ENCODE measurements around the gene PNMA6F. TPM values are rescaled to one million over a fixed set of nuclear protein-coding genes. Genes with fewer than 3 reads are reported as not detected.
"Not testable (repeated sequence)": the region's sequence is repeated elsewhere in the genome, so short reads cannot be mapped to it uniquely, and the experiment has no call there.

PNMA6F gene
- total RNA-seq, 3 donors from 2014 or later: not detected

DNA sequence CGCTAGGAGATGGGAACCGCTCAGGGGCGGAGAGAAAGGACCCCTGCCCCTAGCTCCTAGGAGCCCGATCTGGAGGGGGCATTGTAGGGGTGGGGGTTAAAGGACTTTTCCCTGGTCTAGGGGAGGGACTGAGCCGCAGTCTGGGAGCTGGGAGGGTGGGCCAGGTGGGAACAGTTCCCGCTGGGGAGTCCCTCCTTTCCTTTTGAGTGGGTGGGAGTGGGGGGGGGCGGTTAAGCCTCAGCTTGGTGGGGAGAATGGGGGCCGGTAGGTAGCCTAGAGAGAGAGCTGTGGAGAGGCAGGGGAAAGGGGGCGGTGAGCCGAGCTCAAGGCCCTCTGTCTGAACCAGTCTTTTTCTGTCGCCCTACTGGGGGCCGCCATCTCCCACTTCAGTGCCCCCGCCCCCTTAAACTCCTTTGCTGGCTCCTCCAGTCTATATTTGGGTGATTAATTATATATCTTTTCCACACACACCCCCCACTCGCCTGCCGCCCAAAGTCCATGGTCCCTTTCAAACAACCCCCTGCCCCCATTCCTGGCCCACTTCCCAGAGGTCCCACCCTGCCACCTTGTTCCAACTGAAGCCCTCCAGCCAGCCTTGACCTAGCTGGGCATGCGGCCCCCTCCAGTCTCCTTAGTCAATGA is 13.2 kb upstream of the PNMA6F start:
- intact Hi-C loops (cut with DNase I, micrococcal nuclease): no loop called here
- ATAC-seq: no peak

GRCh38 chrX:153333821-153334653 is 12.5 kb upstream of the PNMA6F start, which contains the start of gene ZNF275:
ZNF275 (plus strand) TSS chrX:153334153; CDS start chrX:153336680, 2,527 bp downstream.
- ATAC-seq (peak; percentile 100), DNase-seq (peak; percentile 76 to 89 (median 83))
- no peaks in the 10 kb centered on the region for H3K9me3 ChIP-seq
- intact Hi-C loops (cut with DNase I, micrococcal nuclease): no loop called here
- peak within 1 kb of the TSS; percentile 22 for H3K4me3 ChIP-seq
- H3K4me1 ChIP-seq (ENCODE audit: low read depth): no peaks in the 10 kb centered on the region
- TF ChIP-seq CTCF (IDR thresholded peaks at IDR 0.05): no peak
- H3K36me3 ChIP-seq (ENCODE audit: low read depth): no peaks in the 10 kb centered on the region

More for the DNA sequence above, 13.2 kb upstream of the PNMA6F start:
- no peaks in the 10 kb centered on the region for H3K9me3 ChIP-seq
- H3K4me1 ChIP-seq (ENCODE audit: low read depth): no peaks in the 10 kb centered on the region
- no peaks in the 10 kb centered on the region for H3K36me3 ChIP-seq (ENCODE audit: low read depth)
- TF ChIP-seq CTCF (IDR thresholded peaks at IDR 0.05): no peak
- peak overlapping the region; percentile 22 for H3K4me3 ChIP-seq
- no peak for DNase-seq

GRCh38 chrX:153333266-153333665 is 11.7 kb upstream of the PNMA6F start:
- no peak for TF ChIP-seq CTCF (IDR thresholded peaks at IDR 0.05)
- H3K4me1 ChIP-seq (ENCODE audit: low read depth): no peaks in the 10 kb centered on the region
- H3K9me3 ChIP-seq: no peaks in the 10 kb centered on the region
- no peaks in the 10 kb centered on the region for H3K36me3 ChIP-seq (ENCODE audit: low read depth)
- ATAC-seq: no peak
- intact Hi-C loops (cut with DNase I, micrococcal nuclease): no loop called here
- DNase-seq: no peak
- no peak overlapping the region for H3K4me3 ChIP-seq

GRCh38 chrX:153327561-153327960 is 6.0 kb upstream of the PNMA6F start:
- DNase-seq: no peak
- ATAC-seq: no peak
- no peaks in the 10 kb centered on the region for H3K4me1 ChIP-seq (ENCODE audit: low read depth)
- no peak for TF ChIP-seq CTCF (IDR thresholded peaks at IDR 0.05)
- no peaks in the 10 kb centered on the region for H3K9me3 ChIP-seq
- no peaks in the 10 kb centered on the region for H3K36me3 ChIP-seq (ENCODE audit: low read depth)
- intact Hi-C loops (cut with DNase I, micrococcal nuclease): no loop called here
- no peak overlapping the region for H3K4me3 ChIP-seq

GRCh38 chrX:153320555-153321184 is 897 bp downstream of the PNMA6F start:
- no peak for TF ChIP-seq CTCF (IDR thresholded peaks at IDR 0.05)
- no peaks in the 10 kb centered on the region for H3K36me3 ChIP-seq (ENCODE audit: low read depth)
- no peaks in the 10 kb centered on the region for H3K9me3 ChIP-seq
- no peak overlapping the region for H3K4me3 ChIP-seq
- ATAC-seq (no peak), DNase-seq (no peak)
- intact Hi-C loops (cut with DNase I, micrococcal nuclease): no loop called here
- no peaks in the 10 kb centered on the region for H3K4me1 ChIP-seq (ENCODE audit: low read depth)

- DNase-seq; ATAC-seq; H3K36me3 ChIP-seq (ENCODE audit: low read depth); H3K9me3 ChIP-seq; intact Hi-C loops (cut with DNase I, micrococcal nuclease); H3K4me3 ChIP-seq; H3K4me1 ChIP-seq (ENCODE audit: low read depth): not testable (repeated sequence)
These were observed 1.5 kb downstream of the PNMA6F start for GRCh38 chrX:153320047-153320443.

Data from mucosa of descending colon (tissue), 3 donors.